Left renal cortex interstitium (tissue), 4 donors: ENCODE measurements around the gene RPS19. TPM values are rescaled to one million over a fixed set of nuclear protein-coding genes. Genes with fewer than 3 reads are reported as not detected.

Source experiments
- DNase-seq, 4 donors: peaks; one replicate each; pipeline ENCODE4 v3.0.0-alpha.2; 2013; ENCODE audit warnings: low read depth in 4 of 4, low spot score in 2 of 4, missing footprints in 1 of 4
- polyA plus RNA-seq, 4 donors: library from polyadenylated mRNA; unstranded; fragments of 120-200 nt; gene quantifications; one replicate each; pipeline ENCODE4 v1.2.1, GENCODE V29; 2013; ENCODE audit not compliant: insufficient read length in 4 of 4

Gene RPS19
- polyA plus RNA-seq, 4 donors = 1,257 to 2,145 (median 1,483) TPM

GRCh38 chr19:41877916-41878905 is 18.2 kb downstream of the RPS19 start:
- DNase-seq = no peak

- DNase-seq = no peak
Observed at GRCh38 chr19:41879080-41879479, 19.0 kb downstream of the RPS19 start.

- DNase-seq = no peak
Observed at GRCh38 chr19:41879670-41880328, 19.7 kb downstream of the RPS19 start.

GRCh38 chr19:41880329-41880708 is 20.3 kb downstream of the RPS19 start:
- no peak for DNase-seq

- no peak for DNase-seq
Observed at GRCh38 chr19:41882568-41883462, 22.8 kb downstream of the RPS19 start, which contains the start of gene ARHGEF1. Gene ARHGEF1 (plus strand): TSS chr19:41883184. CDS start chr19:41888083, 4,899 bp downstream.

- no peak for DNase-seq
Observed at GRCh38 chr19:41883463-41883820, 23.4 kb downstream of the RPS19 start.

GRCh38 chr19:41883821-41884733 is 24.0 kb downstream of the RPS19 start:
- DNase-seq = peak; percentile 65 to 86 (median 80)

GRCh38 chr19:41886761-41887710 is 27.0 kb downstream of the RPS19 start:
- no peak for DNase-seq

- no peak for DNase-seq
Observed at GRCh38 chr19:41887711-41888382, 27.8 kb downstream of the RPS19 start.

GRCh38 chr19:41888926-41889325 is 28.9 kb downstream of the RPS19 start:
- no peak for DNase-seq

- DNase-seq = no peak
Observed at GRCh38 chr19:41889896-41890295, 29.8 kb downstream of the RPS19 start.

- no peak for DNase-seq
Observed at GRCh38 chr19:41890936-41891335, 30.9 kb downstream of the RPS19 start.

GRCh38 chr19:41892173-41892902 is 32.3 kb downstream of the RPS19 start:
- no peak for DNase-seq

GRCh38 chr19:41893899-41894298 is 33.8 kb downstream of the RPS19 start:
- DNase-seq = no peak

GRCh38 chr19:41894350-41894749 is 34.3 kb downstream of the RPS19 start:
- no peak for DNase-seq

- no peak for DNase-seq
Observed at GRCh38 chr19:41895745-41896580, 35.9 kb downstream of the RPS19 start.
